ENCODE measurements around the gene CCS. TPM values are rescaled to one million over a fixed set of nuclear protein-coding genes. Genes with fewer than 3 reads are reported as not detected.

CCS gene
- total RNA-seq, 6 donors from 2014 or later = 24.3 to 82.8 (median 34.0) TPM

GRCh38 chr11:66546368-66546965 is 46.5 kb upstream of the CCS start, which contains the start of gene ACTN3:
TSS of gene ACTN3 (plus strand) at chr11:66546903. CDS start at chr11:66546938, 35 bp downstream.
- Histone ChIP-seq H3K9me3 (no peaks in the 10 kb centered on the region), H3K4me3 (peak within 1 kb of the TSS; percentile 72 to 91 (median 74)), H3K36me3 (peaks cover 0 to 15% (median 11%) of the 10 kb centered on the region in 4 donors), H3K4me1 (peaks cover 23 to 38% (median 30%) of the 10 kb centered on the region in 4 donors), H3K27ac (peak within 1 kb of the TSS; percentile 70 to 85 (median 80)), H3K27me3 (no peaks in the 10 kb centered on the region)
- ATAC-seq (ENCODE audit: low FRiP score in 2 of 2) (peak in 1 of 2 donors; percentile 16), DNase-seq (peak; percentile 73 to 86)
- no peak for TF ChIP-seq EP300 (IDR thresholded peaks at IDR 0.05)
- TF ChIP-seq CTCF (IDR thresholded peaks at IDR 0.05) = no peak
- TF ChIP-seq POLR2AphosphoS5 (IDR thresholded peaks at IDR 0.05) = no peak
- no peak for TF ChIP-seq POLR2A (IDR thresholded peaks at IDR 0.05)
- 7 to 10% methylated on average over 19 to 25 of the region's 37 CpGs for WGBS, 2 donors

DNA sequence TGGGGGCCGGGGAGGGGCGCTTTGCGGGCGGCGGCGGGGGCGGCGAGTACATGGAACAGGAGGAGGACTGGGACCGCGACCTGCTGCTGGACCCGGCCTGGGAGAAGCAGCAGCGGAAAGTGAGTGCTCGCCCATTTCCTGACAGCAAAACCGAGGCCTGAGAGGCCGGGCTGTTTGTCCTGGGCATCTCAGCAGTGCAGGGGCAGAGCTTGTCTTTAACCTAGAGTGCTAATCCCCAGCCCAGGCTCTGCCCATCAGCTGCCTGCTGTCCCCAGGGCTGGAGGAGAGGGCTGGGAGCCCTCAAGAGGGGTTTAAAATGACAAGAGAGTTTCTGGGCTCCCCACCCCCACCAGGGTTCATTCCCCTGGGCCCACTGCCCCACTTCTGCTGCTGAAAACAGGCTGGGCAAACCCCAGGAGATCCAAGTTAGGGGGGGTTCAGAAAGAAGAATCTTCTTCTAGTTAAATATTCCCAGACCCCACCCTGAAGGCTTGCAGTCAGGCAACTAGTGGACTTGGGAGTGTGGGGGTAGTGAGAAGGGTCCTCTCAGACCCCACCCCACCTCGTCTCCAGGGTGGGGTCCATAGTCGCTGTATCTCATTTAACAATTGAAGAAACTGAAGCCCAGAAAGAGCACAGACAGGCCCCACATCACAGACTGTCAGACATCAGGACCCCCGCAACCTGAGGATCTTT is 45.9 kb upstream of the CCS start:
- no peak for DNase-seq
- H3K36me3 ChIP-seq = peaks cover 0 to 9% (median 5%) of the 10 kb centered on the region in 4 donors
- TF ChIP-seq EP300 (IDR thresholded peaks at IDR 0.05) (no peak), POLR2A (IDR thresholded peaks at IDR 0.05) (no peak), POLR2AphosphoS5 (IDR thresholded peaks at IDR 0.05) (no peak), CTCF (IDR thresholded peaks at IDR 0.05) (no peak)
- H3K27ac ChIP-seq = peak overlapping the region in 2 of 4 donors; percentile 77 to 85
- 29% methylated on average over 9 to 18 of the region's 18 CpGs for WGBS, 2 donors
- H3K27me3 ChIP-seq = no peaks in the 10 kb centered on the region
- ATAC-seq (ENCODE audit: low FRiP score in 2 of 2) = no peak
- peaks cover 23 to 38% (median 30%) of the 10 kb centered on the region in 4 donors for H3K4me1 ChIP-seq
- peak overlapping the region in 3 of 4 donors; percentile 74 to 91 (median 75) for H3K4me3 ChIP-seq
- H3K9me3 ChIP-seq = no peaks in the 10 kb centered on the region

DNA sequence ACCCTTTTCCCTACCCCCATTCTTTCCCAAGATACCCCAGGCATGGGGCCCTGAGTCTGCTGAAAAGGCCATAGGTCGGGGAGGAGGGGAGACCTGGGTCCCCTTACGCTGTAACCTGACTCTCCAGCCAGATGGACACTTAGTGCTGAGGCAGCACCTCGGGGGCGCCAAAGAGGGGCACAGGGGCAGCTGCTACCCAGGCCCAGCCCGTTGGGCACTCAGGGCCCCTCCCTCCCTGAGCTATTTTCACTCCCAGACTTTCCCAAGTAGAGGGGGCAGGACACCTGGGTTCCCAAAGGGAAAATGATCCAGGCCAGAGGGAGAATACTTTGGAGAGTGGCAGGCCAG is 45.3 kb upstream of the CCS start:
- Histone ChIP-seq H3K4me3 (no peak overlapping the region), H3K27me3 (no peaks in the 10 kb centered on the region), H3K36me3 (peaks cover 0 to 3% (median 2%) of the 10 kb centered on the region in 4 donors), H3K9me3 (no peaks in the 10 kb centered on the region), H3K4me1 (peaks cover 23 to 38% (median 30%) of the 10 kb centered on the region in 4 donors), H3K27ac (no peak overlapping the region)
- TF ChIP-seq CTCF (IDR thresholded peaks at IDR 0.05) (no peak), POLR2A (IDR thresholded peaks at IDR 0.05) (no peak), POLR2AphosphoS5 (IDR thresholded peaks at IDR 0.05) (no peak), EP300 (IDR thresholded peaks at IDR 0.05) (no peak)
- DNase-seq (no peak), ATAC-seq (ENCODE audit: low FRiP score in 2 of 2) (no peak)
- WGBS, 2 donors = 53% methylated on average over 5 of the region's 5 CpGs; no CpG with 5 or more reads in 1 of the 2 donors

DNA sequence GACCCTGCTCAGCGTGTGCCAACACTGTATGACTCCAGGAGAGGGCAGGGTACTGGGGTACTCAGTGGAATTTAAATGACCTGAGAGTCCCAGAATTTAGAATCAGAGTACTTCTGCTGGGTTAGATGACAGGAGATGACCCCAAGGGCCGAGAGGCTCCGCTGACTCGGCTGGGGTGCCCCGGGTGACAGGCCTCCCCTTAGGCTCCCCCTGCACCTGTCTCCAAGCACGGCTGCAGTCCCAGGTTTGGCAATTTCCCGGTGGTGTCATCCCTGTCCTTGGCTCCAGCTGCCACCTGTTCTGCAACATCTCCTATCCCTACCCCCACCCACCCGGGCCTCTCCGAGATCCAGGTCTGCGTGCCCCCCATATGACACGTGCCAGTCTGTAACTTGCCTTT is 44.9 kb upstream of the CCS start:
- H3K4me3 ChIP-seq = no peak overlapping the region
- 46 to 62% methylated on average over 7 to 11 of the region's 11 CpGs for WGBS, 2 donors

More for the DNA sequence above, 44.9 kb upstream of the CCS start:
- ATAC-seq (ENCODE audit: low FRiP score in 2 of 2) (no peak), DNase-seq (no peak)
- no peak for TF ChIP-seq EP300 (IDR thresholded peaks at IDR 0.05)
- no peak for TF ChIP-seq POLR2AphosphoS5 (IDR thresholded peaks at IDR 0.05)
- no peak for TF ChIP-seq CTCF (IDR thresholded peaks at IDR 0.05)
- no peak for TF ChIP-seq POLR2A (IDR thresholded peaks at IDR 0.05)
- Histone ChIP-seq H3K4me1 (peaks cover 23 to 38% (median 30%) of the 10 kb centered on the region in 4 donors), H3K36me3 (no peaks in the 10 kb centered on the region), H3K9me3 (no peaks in the 10 kb centered on the region), H3K27me3 (no peaks in the 10 kb centered on the region), H3K27ac (no peak overlapping the region)
